GM18505 (cell line): ENCODE results near the gene CKS1B.
A peak's percentile ranks its signal among the peaks of the same experiment; 100 is the strongest.
"Not testable (repeated sequence)": the region's sequence is repeated elsewhere in the genome, so short reads cannot be mapped to it uniquely, and the experiment has no call there.

Experiments
- ATAC-seq: cut with Tn5 transposase; IDR thresholded peaks from one replicate; pipeline ENCODE4 v1.9.1; 2021; ENCODE audit not compliant: unreplicated experiment
- POLR2A ChIP-seq: IDR thresholded peaks from 4 replicates; pipeline ENCODE4 v1.6.1; 2011; ENCODE audit warnings: borderline replicate concordance; ENCODE audit not compliant: insufficient read depth, insufficient read length; ENCODE audit errors: extremely low read depth

Gene CKS1B

GRCh38 chr1:154964359-154964758 is 10.1 kb upstream of the CKS1B start:
- TF ChIP-seq POLR2A = no peak
- ATAC-seq = no peak

DNA sequence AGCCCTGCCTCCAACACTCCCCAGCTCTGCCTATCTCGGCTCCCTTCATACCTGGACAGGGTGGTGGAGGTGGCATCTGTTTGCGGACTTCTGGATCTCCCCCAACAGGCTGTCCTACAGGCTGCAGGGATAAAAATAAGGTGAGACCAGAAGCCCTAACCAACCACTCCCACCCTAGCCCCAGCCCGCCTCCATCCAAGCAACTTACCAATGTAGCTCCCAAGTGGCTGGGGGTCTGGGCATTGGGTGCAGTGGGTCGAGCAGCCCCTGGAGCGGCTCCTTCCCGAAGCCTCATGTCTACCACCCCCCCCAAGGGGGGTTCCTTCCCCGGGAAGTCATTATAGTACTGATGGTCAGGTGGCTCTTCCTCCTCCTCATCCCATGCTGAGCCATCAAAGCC is 8.4 kb upstream of the CKS1B start:
- no peak for TF ChIP-seq POLR2A
- ATAC-seq = no peak

GRCh38 chr1:154967331-154967950 is 7.0 kb upstream of the CKS1B start:
- TF ChIP-seq POLR2A = no peak
- ATAC-seq = no peak

- no peak for ATAC-seq
- TF ChIP-seq POLR2A = no peak
These were observed 5.8 kb upstream of the CKS1B start for GRCh38 chr1:154968731-154969130.

- TF ChIP-seq POLR2A = no peak
These were observed 5.2 kb upstream of the CKS1B start for GRCh38 chr1:154969246-154969645.

DNA sequence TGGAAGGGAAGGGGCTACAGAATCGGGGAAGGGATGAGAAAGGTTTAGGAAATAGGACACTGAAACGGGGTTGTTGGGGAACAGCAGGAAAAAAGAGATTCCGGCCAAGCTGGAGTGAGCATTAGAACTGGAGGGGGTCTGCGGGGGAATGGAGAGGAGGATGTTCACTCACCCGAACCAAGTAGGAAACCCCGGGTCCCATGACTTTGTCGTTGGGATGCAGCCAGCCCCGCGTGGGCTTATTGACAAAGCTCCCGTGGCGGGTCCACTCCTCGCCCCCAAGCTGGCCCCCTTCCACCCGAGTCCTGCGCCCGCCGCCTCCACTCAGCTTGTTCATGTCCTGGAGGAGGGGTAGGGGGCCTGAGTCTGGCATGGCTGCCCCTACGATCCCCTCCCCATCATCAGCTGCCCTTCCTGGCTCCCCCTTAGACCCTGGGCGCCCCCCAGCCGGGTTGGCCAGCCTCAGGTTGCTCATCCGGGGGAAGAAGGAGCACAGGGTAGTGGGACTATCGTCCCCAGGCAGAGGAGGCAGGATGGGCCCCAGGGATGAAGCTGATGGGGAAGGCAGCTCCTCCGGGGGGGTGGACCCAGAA is 4.5 kb upstream of the CKS1B start:
- ATAC-seq = no peak
- no peak for TF ChIP-seq POLR2A

More at GRCh38 chr1:154969246-154969645, 5.2 kb upstream of the CKS1B start:
- no peak for ATAC-seq

GRCh38 chr1:154970631-154971340 is 3.7 kb upstream of the CKS1B start, which contains the start of gene SHC1:
Gene SHC1 (minus strand): TSS chr1:154970747. CDS start chr1:154970526, 221 bp downstream.
- ATAC-seq = no peak
- peak; percentile 64 for TF ChIP-seq POLR2A

DNA sequence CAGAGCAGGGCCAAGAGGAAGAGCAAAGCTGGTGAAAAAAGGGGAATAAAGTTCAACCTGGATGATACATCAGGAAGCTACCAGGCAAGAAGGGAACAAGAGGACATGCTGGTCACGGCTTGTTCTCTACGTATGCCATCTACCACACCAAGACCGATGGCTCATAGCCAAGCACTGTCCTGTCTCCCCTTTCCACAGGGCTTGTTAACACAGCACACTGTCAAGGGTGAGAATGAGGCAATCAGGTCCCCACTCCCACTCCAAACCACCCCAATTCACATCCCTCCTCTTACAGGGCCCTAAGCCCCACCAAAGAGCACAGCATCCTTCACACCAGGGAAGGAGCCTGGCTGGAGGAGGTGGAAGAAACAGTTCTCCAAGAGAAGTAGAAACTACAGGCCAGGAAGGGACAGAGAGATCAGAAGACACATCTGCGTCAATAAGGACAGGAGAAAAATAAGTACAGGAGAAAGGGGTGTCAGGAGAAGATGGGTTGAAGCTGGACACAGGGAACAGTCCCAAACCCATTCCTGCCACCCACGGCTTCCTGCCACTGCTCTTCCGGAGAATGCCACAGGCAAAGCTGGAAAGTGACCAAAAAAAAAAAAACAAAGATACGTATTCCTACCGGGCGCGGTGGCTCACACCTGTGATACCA is 3.0 kb upstream of the CKS1B start:
- ATAC-seq = no peak
- no peak for TF ChIP-seq POLR2A

GRCh38 chr1:154972213-154972516 is 2.3 kb upstream of the CKS1B start:
- TF ChIP-seq POLR2A = no peak
- ATAC-seq = no peak

DNA sequence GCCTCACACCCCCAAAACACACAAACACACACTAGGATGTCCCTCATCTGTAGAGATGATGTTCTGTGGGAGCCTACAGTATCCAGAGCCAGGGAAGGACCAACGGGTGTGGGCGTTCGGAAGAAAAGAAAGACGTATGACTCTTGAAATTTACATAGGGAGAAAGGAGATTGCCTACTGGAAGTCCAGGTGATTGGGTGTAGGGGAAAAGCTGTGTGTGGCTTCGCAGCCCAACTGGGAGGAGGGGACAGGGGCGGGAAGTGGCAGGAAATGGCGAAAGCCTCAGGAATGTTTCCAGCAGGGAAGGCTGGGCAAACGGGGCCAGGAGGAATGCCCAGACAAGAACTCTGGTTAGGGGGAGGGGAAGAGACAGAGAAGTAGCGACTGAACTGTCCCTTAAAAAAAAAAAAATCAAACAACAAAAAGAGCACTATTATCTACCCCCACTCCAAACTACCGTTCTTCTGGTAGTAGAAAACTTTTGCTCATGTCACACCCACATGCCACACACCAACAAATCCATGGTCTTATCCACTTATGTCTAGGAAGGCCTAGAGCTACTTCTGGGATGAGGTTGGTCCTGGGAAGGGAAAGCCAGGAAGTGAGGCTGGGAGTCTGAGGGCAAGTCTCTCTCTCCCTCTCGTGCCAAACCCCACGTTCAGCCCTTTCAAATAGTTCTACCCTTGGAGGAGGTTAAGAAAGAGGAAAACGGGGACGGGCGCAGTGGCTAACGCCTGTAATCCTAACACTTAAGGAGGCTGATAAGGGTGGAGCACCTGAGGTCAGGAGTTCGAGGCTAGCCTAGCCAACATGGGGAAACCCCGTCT is 1.8 kb upstream of the CKS1B start:
- ATAC-seq = no peak
- TF ChIP-seq POLR2A = no peak

GRCh38 chr1:154973344-154974101 is 958 bp upstream of the CKS1B start:
- TF ChIP-seq POLR2A = peak; percentile 43
- ATAC-seq = no peak

GRCh38 chr1:154974808-154975408 is 427 bp downstream of the CKS1B start:
- peak; percentile 48 for ATAC-seq
- peak; percentile 46 for TF ChIP-seq POLR2A

DNA sequence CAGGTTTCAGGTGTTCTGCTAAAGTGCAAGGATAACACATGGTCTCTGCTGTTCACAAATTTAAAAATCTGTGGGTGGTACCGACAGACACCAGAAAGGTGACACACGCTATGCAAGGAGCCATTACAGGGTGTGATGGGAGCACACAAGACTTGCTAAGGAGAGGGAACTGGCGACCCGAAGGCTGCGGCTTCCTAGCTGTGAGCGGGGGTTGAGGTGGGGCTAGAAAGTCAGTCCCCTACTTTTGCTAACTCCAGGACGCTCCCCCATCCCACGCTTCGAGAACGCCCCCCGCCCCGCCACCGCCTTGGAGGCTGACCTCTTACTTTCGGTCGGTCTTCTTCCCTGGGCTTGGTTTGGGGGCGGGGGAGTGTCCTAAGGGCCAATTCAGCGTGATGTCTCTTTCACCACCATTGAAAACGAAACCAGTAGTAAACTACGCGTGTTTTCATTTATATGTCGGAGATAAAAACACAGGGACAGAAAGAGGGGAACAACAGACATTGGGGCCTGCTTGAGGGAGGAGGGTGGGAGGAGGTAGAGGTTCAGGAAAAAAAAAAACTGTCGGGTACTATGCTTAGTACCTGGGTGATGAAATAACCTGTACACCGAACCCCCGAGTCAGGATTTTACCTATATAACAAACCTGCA is 1.1 kb downstream of the CKS1B start:
- no peak for TF ChIP-seq POLR2A
- no peak for ATAC-seq

- not testable (repeated sequence) for ATAC-seq
These were observed 3.3 kb downstream of the CKS1B start for GRCh38 chr1:154977762-154978161.
